Endothelial cell of umbilical vein (primary cell): ENCODE data around the gene PCSK6. TPM values are rescaled to one million over a fixed set of nuclear protein-coding genes. Genes with fewer than 3 reads are reported as not detected.

Experiments
- BruUV-seq: library from RNA; stranded (reverse); fragments of 400-500 nt; replicated peaks from 2 replicates; lab custom pipeline; 2021; lab: Mats Ljungman, UMichigan
- CTCF ChIA-PET: fragments of 300-600, 350-600 bp; sonication (Branson Sonifier 250); formaldehyde crosslinking; loops from one replicate; lab custom pipeline; 2021; ENCODE audit warnings: antibody characterized with exemption, inconsistent platforms; lab: Charles Lee
- POLR2A ChIA-PET: fragments of 300-600, 350-600 bp; sonication (Branson Sonifier 250); formaldehyde crosslinking; loops from one replicate; lab custom pipeline; 2021; ENCODE audit warnings: antibody characterized with exemption, inconsistent platforms; lab: Charles Lee
- DNase-seq: peaks from one replicate; pipeline ENCODE4 v3.0.0-alpha.2; 2011; ENCODE audit warnings: low read depth, low spot score
- FAIRE-seq: peaks from 2 replicates; lab custom pipeline; 2011; peaks lifted over from hg19 to GRCh38; lab: Jason Lieb, UNC
- H2AFZ ChIP-seq: 2 replicates; pipeline ENCODE4 v1.6.0; 2012; ENCODE audit warnings: low read depth, low read length, control low read depth, inconsistent platforms
- H3K27ac ChIP-seq: 2 replicates; pipeline ENCODE4 v1.5.1; 2011; ENCODE audit warnings: low read depth, mild to moderate bottlenecking, control low read depth, low read length, moderate library complexity; ENCODE audit not compliant: insufficient read depth
- H3K27me3 ChIP-seq, 2 experiments: 2 replicates each; pipeline versions ENCODE4 v1.6.0 to v1.6.1; 2011; ENCODE audit warnings: low read length in 2 of 2, mixed read lengths in 1 of 2; ENCODE audit not compliant: control insufficient read depth in 2 of 2, insufficient read depth in 2 of 2
- H3K36me3 ChIP-seq, 2 experiments: 2 replicates in 1 of 2; 3 replicates in 1 of 2; pipeline ENCODE4 v1.5.1; 2011; ENCODE audit warnings: low read length in 2 of 2, mild to moderate bottlenecking in 1 of 2, moderate library complexity in 1 of 2; ENCODE audit not compliant: control insufficient read depth in 2 of 2, insufficient read depth in 2 of 2; ENCODE audit errors: extremely low read depth in 1 of 2
- H3K4me1 ChIP-seq: 3 replicates; pipeline ENCODE4 v1.5.1; 2011; ENCODE audit warnings: mild to moderate bottlenecking, low read length; ENCODE audit not compliant: control insufficient read depth, insufficient read depth; ENCODE audit errors: extremely low read depth
- H3K4me2 ChIP-seq: 2 replicates; pipeline ENCODE4 v1.6.1; 2011; ENCODE audit warnings: low read length, control low read depth, mixed read lengths; ENCODE audit not compliant: insufficient read depth
- H3K4me3 ChIP-seq, 3 experiments: fragments of 200-600 bp in 1 of 3; sonication (generic), shearing (Covaris generic) in 1 of 3; replicated peaks in 1 of 3; 2 replicates each; pipeline ENCODE4 v1.5.1; 2011 to 2016; ENCODE audit warnings: control low read depth in 3 of 3, low read length in 3 of 3, mild to moderate bottlenecking in 2 of 3, inconsistent platforms in 1 of 3, low read depth in 1 of 3, moderate library complexity in 1 of 3; ENCODE audit not compliant: insufficient read depth in 1 of 3
- H3K79me2 ChIP-seq: 2 replicates; pipeline ENCODE4 v1.6.0; 2012; ENCODE audit warnings: low read length, inconsistent platforms; ENCODE audit not compliant: control insufficient read depth, insufficient read depth
- H3K9ac ChIP-seq: replicated peaks from 2 replicates; pipeline ENCODE3; 2011; ENCODE audit warnings: low read length, control low read depth; ENCODE audit not compliant: insufficient read depth; ENCODE audit errors: extremely low read depth
- H3K9me1 ChIP-seq: replicated peaks from 3 replicates; pipeline ENCODE4 v1.6.0; 2011; ENCODE audit warnings: mild to moderate bottlenecking, low read length; ENCODE audit not compliant: control insufficient read depth, insufficient read depth; ENCODE audit errors: extremely low read depth
- H3K9me3 ChIP-seq: replicated peaks from 2 replicates; pipeline ENCODE4 v1.5.1; 2012; ENCODE audit warnings: low read length, inconsistent platforms; ENCODE audit not compliant: control insufficient read depth, insufficient read depth
- H4K20me1 ChIP-seq: replicated peaks from 2 replicates; pipeline ENCODE3; 2011; ENCODE audit warnings: mild to moderate bottlenecking, low read length; ENCODE audit not compliant: control insufficient read depth, insufficient read depth; ENCODE audit errors: extremely low read depth
- EZH2 ChIP-seq: IDR thresholded peaks from 2 replicates; pipeline ENCODE4 v1.6.1; 2012; ENCODE audit warnings: borderline replicate concordance, low read depth, mild to moderate bottlenecking, moderate library complexity, low read length, inconsistent platforms; ENCODE audit not compliant: severe bottlenecking
- JUN ChIP-seq: IDR thresholded peaks from 2 replicates; pipeline ENCODE4 v1.6.1; 2011; ENCODE audit warnings: borderline replicate concordance, low read depth; ENCODE audit not compliant: insufficient read length, insufficient read depth
- MYC ChIP-seq: IDR thresholded peaks from one replicate; pipeline ENCODE4 v1.6.1; 2011; ENCODE audit warnings: mild to moderate bottlenecking, low read depth, low read length
- POLR2A ChIP-seq: IDR thresholded peaks from 2 replicates; pipeline ENCODE4 v1.6.1; 2012; ENCODE audit warnings: low read depth, mild to moderate bottlenecking, control low read depth, low read length
- POLR2AphosphoS5 ChIP-seq: IDR thresholded peaks from 2 replicates; pipeline ENCODE4 v1.6.1; 2012; ENCODE audit warnings: low read depth, mild to moderate bottlenecking, control low read depth, low read length, moderate library complexity; ENCODE audit not compliant: insufficient read depth
- dilution Hi-C: fragments of 300-500 bp; cut with MboI; formaldehyde crosslinking; loops from one replicate; pipeline ENCODE4 v1.15.0; 2019; ENCODE audit warnings: low sequenced_read_pairs; ENCODE audit not compliant: extremely low pct_ligation_motif_present
- intact Hi-C: fragments of 100-400 bp; cut with micrococcal nuclease; formaldehyde crosslinking; loops from one replicate; pipeline ENCODE4 v1.10.0; 2022
- polyA plus RNA-seq, 4 experiments: library from polyadenylated mRNA; depleted of rRNA in 3 of 4; stranded (reverse) in 3 of 4; unstranded in 1 of 4; fragments of >200 nt; gene quantifications; 2 replicates each; pipeline versions ENCODE4 v1.2.1 to v1.2.3, GENCODE V29; 2011 to 2012; ENCODE audit warnings: missing spikeins in 1 of 4
- total RNA-seq: library from RNA; stranded (reverse); gene quantifications from 2 replicates; pipeline ENCODE4 v1.2.3, GENCODE V29; 2021
- TF ChIP-seq, protein P1 (sequence below), 2 donors: IDR thresholded peaks; 1 replicate in 1 of 2; 2 replicates in 1 of 2; pipeline ENCODE4 v1.5.1; 2011; ENCODE audit warnings: low read length in 2 of 2, mild to moderate bottlenecking in 2 of 2, moderate library complexity in 2 of 2, control low read depth in 1 of 2, inconsistent platforms in 1 of 2, low read depth in 1 of 2; ENCODE audit not compliant: insufficient read depth in 1 of 2; ENCODE audit errors: extremely low read depth in 1 of 2
- TF ChIP-seq, protein P2 (sequence below): IDR thresholded peaks from 2 replicates; pipeline ENCODE4 v1.6.1; 2011; ENCODE audit not compliant: insufficient read depth, insufficient read length

Gene PCSK6
- total and polyA plus RNA-seq, 2 donors (not counting 3 experiments of a cell fraction or from before 2014, with no cell fraction given): 0.18 to 0.69 TPM

DNA sequence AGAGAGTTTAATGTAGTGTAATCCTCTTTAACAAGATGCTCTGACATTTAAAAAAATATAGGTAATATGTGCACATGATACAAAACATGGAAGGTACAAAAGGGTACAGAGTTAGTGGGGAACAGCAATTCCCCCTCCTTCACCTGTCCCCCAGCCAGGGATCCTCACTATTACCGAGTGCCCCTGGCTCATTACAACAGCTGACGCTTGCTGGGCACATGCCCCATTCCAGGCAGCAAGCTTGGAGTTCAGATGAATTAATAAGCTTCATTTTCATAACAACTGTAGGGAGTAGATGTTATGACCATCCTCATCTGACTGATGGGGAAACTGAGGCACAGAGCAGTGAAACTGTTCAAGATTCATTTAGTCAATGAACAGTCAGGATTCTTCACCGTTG lies 41.2 kb downstream of the PCSK6 start:
- ChIA-PET POLR2A (no interaction called here), CTCF (no interaction called here)
- FAIRE-seq (no peak), DNase-seq (no peak)
- Histone ChIP-seq H3K27me3 (peaks cover 0 to 1% of the 10 kb centered on the region in 2 experiments), H3K4me2 (no peak overlapping the region), H2AFZ (no peak overlapping the region), H3K27ac (no peak overlapping the region), H3K9me1 (no peaks in the 10 kb centered on the region), H4K20me1 (no peaks in the 10 kb centered on the region), H3K9me3 (no peaks in the 10 kb centered on the region), H3K4me1 (peaks cover 18% of the 10 kb centered on the region), H3K36me3 (no peaks in the 10 kb centered on the region), H3K79me2 (no peaks in the 10 kb centered on the region), H3K4me3 (no peak overlapping the region), H3K9ac (no peak overlapping the region)
- intact Hi-C loops (loop anchor here (5.0 kb wide), 2 partner anchors 39 to 119 kb away; partner anchors contain the start of gene PCSK6), dilution Hi-C loops (no loop called here)
- TF ChIP-seq JUN (no peak), POLR2AphosphoS5 (no peak), MYC (no peak), POLR2A (no peak), EZH2 (no peak)
- TF ChIP-seq, protein P1, sequence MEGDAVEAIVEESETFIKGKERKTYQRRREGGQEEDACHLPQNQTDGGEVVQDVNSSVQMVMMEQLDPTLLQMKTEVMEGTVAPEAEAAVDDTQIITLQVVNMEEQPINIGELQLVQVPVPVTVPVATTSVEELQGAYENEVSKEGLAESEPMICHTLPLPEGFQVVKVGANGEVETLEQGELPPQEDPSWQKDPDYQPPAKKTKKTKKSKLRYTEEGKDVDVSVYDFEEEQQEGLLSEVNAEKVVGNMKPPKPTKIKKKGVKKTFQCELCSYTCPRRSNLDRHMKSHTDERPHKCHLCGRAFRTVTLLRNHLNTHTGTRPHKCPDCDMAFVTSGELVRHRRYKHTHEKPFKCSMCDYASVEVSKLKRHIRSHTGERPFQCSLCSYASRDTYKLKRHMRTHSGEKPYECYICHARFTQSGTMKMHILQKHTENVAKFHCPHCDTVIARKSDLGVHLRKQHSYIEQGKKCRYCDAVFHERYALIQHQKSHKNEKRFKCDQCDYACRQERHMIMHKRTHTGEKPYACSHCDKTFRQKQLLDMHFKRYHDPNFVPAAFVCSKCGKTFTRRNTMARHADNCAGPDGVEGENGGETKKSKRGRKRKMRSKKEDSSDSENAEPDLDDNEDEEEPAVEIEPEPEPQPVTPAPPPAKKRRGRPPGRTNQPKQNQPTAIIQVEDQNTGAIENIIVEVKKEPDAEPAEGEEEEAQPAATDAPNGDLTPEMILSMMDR (IDR thresholded peaks at IDR 0.05; ENCODE audit: extremely low read depth in 1 of 2, insufficient read depth in 1 of 2, low read depth in 1 of 2, low read length in 2 of 2): no peak
- TF ChIP-seq, protein P2, sequence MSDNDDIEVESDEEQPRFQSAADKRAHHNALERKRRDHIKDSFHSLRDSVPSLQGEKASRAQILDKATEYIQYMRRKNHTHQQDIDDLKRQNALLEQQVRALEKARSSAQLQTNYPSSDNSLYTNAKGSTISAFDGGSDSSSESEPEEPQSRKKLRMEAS: no peak
- BruUV-seq: no TSS peak
